22Rv1 (cell line): Measurements from ENCODE around the gene SLC1A5.

Experiments used
- CTCF ChIP-seq: fragments of 450-650 bp; IDR thresholded peaks from 2 replicates; pipeline ENCODE4 v1.5.1; 2017; ENCODE audit warnings: mild to moderate bottlenecking
- ZFX ChIP-seq: fragments of 450-650 bp; IDR thresholded peaks from 2 replicates; pipeline ENCODE4 v1.6.1; 2017; ENCODE audit warnings: antibody characterized with exemption, borderline replicate concordance

DNA sequence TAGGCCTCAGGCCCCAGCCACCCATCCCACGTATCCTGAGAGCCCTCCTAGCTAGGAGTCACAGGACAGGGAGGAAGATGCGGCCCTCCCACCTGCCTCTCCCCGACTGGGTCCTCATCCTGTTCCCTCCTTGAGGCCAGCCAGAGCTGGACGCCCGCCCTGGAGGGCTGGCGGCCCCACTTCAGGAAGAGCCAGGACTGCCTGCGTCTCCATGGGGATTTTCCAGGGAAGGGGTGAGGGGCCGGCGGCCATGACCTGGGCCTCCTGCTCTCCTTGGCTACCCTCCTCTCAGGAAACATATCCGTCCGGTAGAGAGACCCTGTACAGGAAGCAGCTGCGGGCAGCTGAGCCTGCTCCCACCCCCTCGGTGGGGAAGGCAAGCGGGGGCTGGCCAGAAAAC, 60.2 kb downstream of the SLC1A5 start:
- no peak for TF ChIP-seq CTCF
- TF ChIP-seq ZFX: no peak
